ENCODE data around the gene OR6X1. TPM values are rescaled to one million over a fixed set of nuclear protein-coding genes. Genes with fewer than 3 reads are reported as not detected.

OR6X1 gene
- total and polyA plus RNA-seq, 2 of the 8 experiments (the other 6 are each of a cell fraction or from before 2014, with no cell fraction given), result not detected

GRCh38 chr11:123755813-123756212 is 1.5 kb upstream of the OR6X1 start:
- Histone ChIP-seq H3K79me1 (ENCODE audit: low read depth, low read length) (no peaks in the 10 kb centered on the region), H4K5ac (ENCODE audit: insufficient read length, low read depth, low read length) (no peak overlapping the region), H3K79me2 (ENCODE audit: control insufficient read depth in 1 of 2, insufficient read depth in 2 of 2, low read length in 2 of 2) (no peaks in the 10 kb centered on the region), H2AFZ (ENCODE audit: low read length) (no peak overlapping the region), H2BK15ac (ENCODE audit: low read length) (no peak overlapping the region), H3K4me2 (ENCODE audit: insufficient read depth in 1 of 2, low read depth in 2 of 2, low read length in 2 of 2) (no peak overlapping the region), H4K8ac (ENCODE audit: extremely low read depth, insufficient read depth, low read length) (no peak overlapping the region), H2AK5ac (ENCODE audit: low read depth, low read length) (no peak overlapping the region), H3K9ac (replicated peaks in 1 of 4; ENCODE audit: extremely low read depth in 1 of 4, low read depth in 3 of 4, low read length in 3 of 4) (no peak overlapping the region), H2BK20ac (ENCODE audit: low read length) (no peak overlapping the region), H4K91ac (replicated peaks; ENCODE audit: insufficient read length, low read length) (no peak overlapping the region), H3K18ac (ENCODE audit: extremely low read depth, low read length) (no peak overlapping the region), H4K20me1 (replicated peaks in 1 of 2; ENCODE audit: control insufficient read depth in 1 of 2, insufficient read depth in 2 of 2, low read length in 2 of 2) (no peaks in the 10 kb centered on the region), H2BK5ac (ENCODE audit: low read depth, low read length) (no peak overlapping the region), H3K4me3 (ENCODE audit: extremely low read depth in 1 of 4, insufficient read depth in 2 of 4, low read depth in 3 of 4, low read length in 4 of 4) (no peak overlapping the region), H3K23ac (ENCODE audit: insufficient read length) (no peak overlapping the region), H3K4ac (replicated peaks; ENCODE audit: insufficient read length, low read depth, low read length) (no peak overlapping the region), H3K56ac (replicated peaks; ENCODE audit: insufficient read length, low read depth, low read length) (no peak overlapping the region), H3K27ac (ENCODE audit: low read depth, low read length) (no peak overlapping the region), H3K23me2 (ENCODE audit: low read depth, low read length) (no peaks in the 10 kb centered on the region), H2BK12ac (ENCODE audit: low read depth, low read length) (no peak overlapping the region), H3K27me3 (replicated peaks in 1 of 4; ENCODE audit: control insufficient read depth in 3 of 4, extremely low read depth in 1 of 4, insufficient read depth in 3 of 4, low read length in 3 of 4) (no peaks in the 10 kb centered on the region), H3K36me3 (ENCODE audit: control insufficient read depth in 2 of 4, insufficient read depth in 4 of 4, low read length in 3 of 4) (no peaks in the 10 kb centered on the region), H3K9me3 (ENCODE audit: insufficient read depth in 2 of 2, low read depth in 1 of 2, low read length in 1 of 2) (no peaks in the 10 kb centered on the region), H2BK120ac (replicated peaks; ENCODE audit: low read depth, low read length) (no peak overlapping the region), H3K14ac (ENCODE audit: insufficient read length) (no peak overlapping the region), H3K4me1 (replicated peaks in 1 of 4; ENCODE audit: control insufficient read depth in 3 of 4, insufficient read depth in 4 of 4, low read length in 3 of 4) (peaks cover 0 to 4% (median 1%) of the 10 kb centered on the region in 4 experiments; a peak in 1 of 7 replicates)
- ChIA-PET POLR2A (ENCODE audit: partially characterized antibody) (interaction anchor here (0.6 to 1.2 kb wide), 3 partner anchors 14 to 121 kb away, joined by 3 to 4 read pairs (median 4); partner anchors contain the start of gene ZNF202), CTCF (ENCODE audit: partially characterized antibody) (interaction anchor here (1.1 to 1.5 kb wide), 4 partner anchors 9 to 314 kb away, joined by 3 to 5 read pairs (median 4); no protein-coding TSS in a partner anchor)
- FAIRE-seq (no peak), DNase-seq (ENCODE audit: low read depth in 1 of 2, low spot score in 2 of 2) (no peak)
- 94% methylated on average over 3 of the region's 3 CpGs; no CpG with 5 or more reads in 1 of the 2 experiments for WGBS, 2 experiments (ENCODE audit: extremely low coverage in 1 of 2, insufficient coverage in 1 of 2, insufficient read length in 1 of 2, insufficient replicate concordance in 2 of 2, low coverage in 1 of 2, low lambda C conversion rate in 2 of 2, missing lambda C conversion rate in 1 of 2)
- TF ChIP-seq SAP30 (IDR thresholded peaks at IDR 0.05; ENCODE audit: insufficient read depth, insufficient replicate concordance, low read length) (no peak), RBBP5 (IDR thresholded peaks at IDR 0.05; ENCODE audit: borderline replicate concordance, low read depth, low read length) (no peak), POLR2AphosphoS5 (IDR thresholded peaks at IDR 0.05; ENCODE audit: low read depth, low read length) (no peak), TAF7 (optimal IDR thresholded peaks at IDR 0.05; ENCODE audit: borderline replicate concordance, low read depth, low read length) (no peak), EZH2 (IDR thresholded peaks at IDR 0.05; ENCODE audit: low read depth, low read length, severe bottlenecking) (no peak), GTF2F1 (IDR thresholded peaks at IDR 0.05; ENCODE audit: borderline replicate concordance, low read depth, low read length) (no peak), TEAD4 (IDR thresholded peaks at IDR 0.05; ENCODE audit: low read depth, low read length) (no peak), MAFK (IDR thresholded peaks at IDR 0.05; ENCODE audit: low read depth, low read length) (no peak), MAX (IDR thresholded peaks at IDR 0.05) (no peak), JUND (IDR thresholded peaks at IDR 0.05; ENCODE audit: low read length) (no peak)
